ENCODE data around the gene MAN1C1.
A peak's percentile ranks its signal among the peaks of the same experiment; 100 is the strongest.
"Not testable (repeated sequence)": the region's sequence is repeated elsewhere in the genome, so short reads cannot be mapped to it uniquely, and the experiment has no call there.

MAN1C1 gene

GRCh38 chr1:25694167-25695007 is 77.8 kb downstream of the MAN1C1 start:
- peak overlapping the region; percentile 64 for H3K27ac ChIP-seq
- H3K9ac ChIP-seq = no peak overlapping the region
- TF ChIP-seq CTCF (IDR thresholded peaks at IDR 0.05) = no peak
- H3K79me2 ChIP-seq = no peaks in the 10 kb centered on the region
- H2AFZ ChIP-seq = no peak overlapping the region
- peaks cover 9% of the 10 kb centered on the region for H3K4me1 ChIP-seq
- no peaks in the 10 kb centered on the region for H3K36me3 ChIP-seq (ENCODE audit: control insufficient read depth, insufficient read depth, low read length)
- H3K4me3 ChIP-seq (ENCODE audit: low read depth, low read length) = peak overlapping the region; percentile 7
- H3K9me3 ChIP-seq (ENCODE audit: control insufficient read depth, low read length) = no peaks in the 10 kb centered on the region
- H3K4me2 ChIP-seq (ENCODE audit: low read length) = peak overlapping the region; percentile 39
- H3K27me3 ChIP-seq (ENCODE audit: control insufficient read depth, insufficient read depth, low read length) = no peaks in the 10 kb centered on the region

GRCh38 chr1:25695090-25695770 is 78.6 kb downstream of the MAN1C1 start:
- peaks cover 12% of the 10 kb centered on the region for H3K4me1 ChIP-seq
- H3K79me2 ChIP-seq = no peaks in the 10 kb centered on the region
- peak overlapping the region; percentile 7 for H3K4me3 ChIP-seq (ENCODE audit: low read depth, low read length)
- H3K4me2 ChIP-seq (ENCODE audit: low read length) = peak overlapping the region; percentile 39
- TF ChIP-seq CTCF (IDR thresholded peaks at IDR 0.05) = peak; percentile 26
- H3K27ac ChIP-seq = peak overlapping the region; percentile 64
- H2AFZ ChIP-seq = peak overlapping the region; percentile 47
- no peaks in the 10 kb centered on the region for H3K9me3 ChIP-seq (ENCODE audit: control insufficient read depth, low read length)
- H3K27me3 ChIP-seq (ENCODE audit: control insufficient read depth, insufficient read depth, low read length) = no peaks in the 10 kb centered on the region
- no peak overlapping the region for H3K9ac ChIP-seq
- H3K36me3 ChIP-seq (ENCODE audit: control insufficient read depth, insufficient read depth, low read length) = no peaks in the 10 kb centered on the region

GRCh38 chr1:25695771-25696311 is 79.2 kb downstream of the MAN1C1 start:
- Histone ChIP-seq H3K4me3 (ENCODE audit: low read depth, low read length) (no peak overlapping the region), H3K9ac (no peak overlapping the region), H2AFZ (no peak overlapping the region), H3K4me2 (ENCODE audit: low read length) (no peak overlapping the region), H3K36me3 (ENCODE audit: control insufficient read depth, insufficient read depth, low read length) (no peaks in the 10 kb centered on the region), H3K4me1 (peaks cover 12% of the 10 kb centered on the region), H3K9me3 (ENCODE audit: control insufficient read depth, low read length) (no peaks in the 10 kb centered on the region), H3K79me2 (no peaks in the 10 kb centered on the region), H3K27ac (peak overlapping the region; percentile 60), H3K27me3 (ENCODE audit: control insufficient read depth, insufficient read depth, low read length) (no peaks in the 10 kb centered on the region)
- no peak for TF ChIP-seq CTCF (IDR thresholded peaks at IDR 0.05)

- H3K9ac ChIP-seq; H3K27me3 ChIP-seq (ENCODE audit: control insufficient read depth, insufficient read depth, low read length); H3K4me2 ChIP-seq (ENCODE audit: low read length); H3K27ac ChIP-seq; H3K4me3 ChIP-seq (ENCODE audit: low read depth, low read length); H3K9me3 ChIP-seq (ENCODE audit: control insufficient read depth, low read length); H3K79me2 ChIP-seq; H3K36me3 ChIP-seq (ENCODE audit: control insufficient read depth, insufficient read depth, low read length); H2AFZ ChIP-seq: not testable (repeated sequence)
- peaks cover 12% of the 10 kb centered on the region for H3K4me1 ChIP-seq
Observed at GRCh38 chr1:25696643-25697042, 80.1 kb downstream of the MAN1C1 start.

- peaks cover 12% of the 10 kb centered on the region for H3K4me1 ChIP-seq
- no peak overlapping the region for H3K4me3 ChIP-seq (ENCODE audit: low read depth, low read length)
- H3K4me2 ChIP-seq (ENCODE audit: low read length) = no peak overlapping the region
- no peak overlapping the region for H3K27ac ChIP-seq
- H3K27me3 ChIP-seq (ENCODE audit: control insufficient read depth, insufficient read depth, low read length) = no peaks in the 10 kb centered on the region
- no peaks in the 10 kb centered on the region for H3K79me2 ChIP-seq
- no peaks in the 10 kb centered on the region for H3K9me3 ChIP-seq (ENCODE audit: control insufficient read depth, low read length)
- TF ChIP-seq CTCF (IDR thresholded peaks at IDR 0.05) = no peak
- H3K9ac ChIP-seq = no peak overlapping the region
- H2AFZ ChIP-seq = no peak overlapping the region
- H3K36me3 ChIP-seq (ENCODE audit: control insufficient read depth, insufficient read depth, low read length) = no peaks in the 10 kb centered on the region
Observed at GRCh38 chr1:25697435-25698217, 81.0 kb downstream of the MAN1C1 start.

Measured in parathyroid adenoma (tissue), 2 donors.